Liver (tissue), 9 donors: Measurements from ENCODE around the gene PDLIM5. TPM values are rescaled to one million over a fixed set of nuclear protein-coding genes. Genes with fewer than 3 reads are reported as not detected.

Experiments
- DNase-seq: peaks from one replicate; pipeline ENCODE4 v3.0.0-alpha.2; 2017; ENCODE audit warnings: low spot score
- H3K27ac ChIP-seq, 2 donors: one replicate each; pipeline ENCODE4 v1.7.0; 2013; ENCODE audit warnings: inconsistent platforms in 2 of 2, low read length in 2 of 2, control low read depth in 1 of 2, low read depth in 1 of 2, mild to moderate bottlenecking in 1 of 2
- H3K27me3 ChIP-seq, 4 donors: one replicate each; pipeline versions ENCODE4 v1.6.1 to v1.7.0; 2013; ENCODE audit warnings: low read length in 3 of 4, inconsistent platforms in 1 of 4, mild to moderate bottlenecking in 1 of 4, moderate library complexity in 1 of 4; ENCODE audit not compliant: control insufficient read depth in 4 of 4, insufficient read depth in 4 of 4
- H3K36me3 ChIP-seq, 4 donors: one replicate each; pipeline versions ENCODE4 v1.6.1 to v1.7.0; 2013; ENCODE audit warnings: low read length in 3 of 4, mild to moderate bottlenecking in 3 of 4, low read depth in 1 of 4, moderate library complexity in 1 of 4; ENCODE audit not compliant: control insufficient read depth in 4 of 4, insufficient read depth in 3 of 4
- H3K4me1 ChIP-seq, 4 donors: one replicate each; pipeline versions ENCODE4 v1.6.1 to v1.7.0; 2013; ENCODE audit warnings: low read length in 3 of 4, mild to moderate bottlenecking in 3 of 4, moderate library complexity in 1 of 4; ENCODE audit not compliant: control insufficient read depth in 4 of 4, insufficient read depth in 4 of 4
- H3K4me3 ChIP-seq, 3 donors: one replicate each; pipeline versions ENCODE4 v1.6.1 to v1.7.0; 2013; ENCODE audit warnings: low read length in 3 of 3, control low read depth in 1 of 3, low read depth in 1 of 3, mild to moderate bottlenecking in 1 of 3
- H3K9ac ChIP-seq, 2 donors: one replicate each; pipeline ENCODE4 v1.7.0; 2013; ENCODE audit warnings: low read length in 2 of 2, mild to moderate bottlenecking in 2 of 2, moderate library complexity in 2 of 2, control low read depth in 1 of 2, low read depth in 1 of 2
- H3K9me3 ChIP-seq, 4 donors: one replicate each; pipeline versions ENCODE4 v1.6.1 to v1.7.0; 2013; ENCODE audit warnings: low read length in 3 of 4; ENCODE audit not compliant: control insufficient read depth in 4 of 4
- ATF3 ChIP-seq: IDR thresholded peaks from 2 replicates; pipeline ENCODE4 v1.6.1; 2016; ENCODE audit warnings: antibody characterized with exemption
- EGR1 ChIP-seq, 2 donors: IDR thresholded peaks; 2 replicates each; pipeline ENCODE4 v1.6.1; 2016 to 2018; ENCODE audit warnings: antibody characterized with exemption in 2 of 2, low read depth in 2 of 2
- FOXA1 ChIP-seq: IDR thresholded peaks from 2 replicates; pipeline ENCODE4 v1.6.1; 2016; ENCODE audit warnings: antibody characterized with exemption
- FOXA2 ChIP-seq: IDR thresholded peaks from 2 replicates; pipeline ENCODE4 v1.6.1; 2016; ENCODE audit warnings: antibody characterized with exemption
- GABPA ChIP-seq, 2 donors: IDR thresholded peaks in 1 of 2; conservative IDR thresholded peaks in 1 of 2; 2 replicates each; pipeline ENCODE4 v1.6.1; 2016; ENCODE audit warnings: antibody characterized with exemption in 2 of 2, mild to moderate bottlenecking in 1 of 2, moderate library complexity in 1 of 2
- HNF4A ChIP-seq, 2 donors: conservative IDR thresholded peaks; 2 replicates each; pipeline ENCODE4 v1.6.1; 2016; ENCODE audit warnings: antibody characterized with exemption in 2 of 2, mild to moderate bottlenecking in 2 of 2
- HNF4G ChIP-seq: IDR thresholded peaks from 2 replicates; pipeline ENCODE4 v1.6.1; 2016; ENCODE audit warnings: antibody characterized with exemption
- JUND ChIP-seq, 2 donors: IDR thresholded peaks; 2 replicates each; pipeline ENCODE4 v1.6.1; 2016; ENCODE audit warnings: antibody characterized with exemption in 2 of 2
- MAX ChIP-seq: IDR thresholded peaks from 2 replicates; pipeline ENCODE4 v1.6.1; 2016; ENCODE audit warnings: antibody characterized with exemption
- NR2F2 ChIP-seq: IDR thresholded peaks from 2 replicates; pipeline ENCODE4 v1.6.1; 2016; ENCODE audit warnings: antibody characterized with exemption
- RAD21 ChIP-seq, 2 donors: IDR thresholded peaks; 2 replicates each; pipeline ENCODE4 v1.6.1; 2016; ENCODE audit warnings: antibody characterized with exemption in 2 of 2, mild to moderate bottlenecking in 2 of 2
- REST ChIP-seq: IDR thresholded peaks from 2 replicates; pipeline ENCODE4 v1.6.1; 2016; ENCODE audit warnings: antibody characterized with exemption, mild to moderate bottlenecking
- RXRA ChIP-seq, 2 donors: IDR thresholded peaks; 2 replicates each; pipeline ENCODE4 v1.6.1; 2017 to 2018; ENCODE audit warnings: antibody characterized with exemption in 2 of 2, mild to moderate bottlenecking in 1 of 2
- SP1 ChIP-seq: IDR thresholded peaks from 2 replicates; pipeline ENCODE4 v1.6.1; 2018; ENCODE audit warnings: antibody characterized with exemption, mild to moderate bottlenecking
- TAF1 ChIP-seq: conservative IDR thresholded peaks from 2 replicates; pipeline ENCODE4 v1.6.1; 2016; ENCODE audit warnings: antibody characterized with exemption, mild to moderate bottlenecking
- YY1 ChIP-seq: IDR thresholded peaks from 2 replicates; pipeline ENCODE4 v1.6.1; 2016; ENCODE audit warnings: antibody characterized with exemption, mild to moderate bottlenecking
- WGBS: extraction: QIAGEN DNeasy Blood & Tissue Kit; methylation state at CpG from one replicate; pipeline ENCODE4 v1.1.7; 2013; 5-methylcytosine and 5-hydroxymethylcytosine counted together
- polyA plus RNA-seq, 2 donors: library from polyadenylated mRNA; stranded (reverse) in 1 of 2; unstranded in 1 of 2; fragments of 200-250 nt in 1 of 2; fragments of >200 nt in 1 of 2; fragmentation: Nextera tagmentation in 1 of 2; extraction: Ambion mirVana in 1 of 2; gene quantifications; one replicate each; pipeline versions ENCODE4 v1.2.1 to v1.2.3, GENCODE V29; 2013 to 2015
- total RNA-seq, 2 donors: library from RNA; depleted of rRNA; stranded (reverse); fragments of >200 nt; gene quantifications; one replicate each; pipeline ENCODE4 v1.2.3, GENCODE V29; 2014
- donor health status: healthy.
- donor health status: healthy.
- donor health status: healthy.
- donor health status: healthy.
- donor health status: healthy.

PDLIM5 gene
- total and polyA plus RNA-seq, 4 donors, result 19.1 to 114 (median 67.8) TPM

- TF ChIP-seq ATF3 (no peak), FOXA1 (no peak), HNF4G (no peak), YY1 (no peak), RXRA (IDR thresholded peaks at IDR 0.05) (no peak), JUND (IDR thresholded peaks at IDR 0.05) (no peak), SP1 (no peak)
- 81% methylated on average over 5 of the region's 5 CpGs for WGBS
- no peak for DNase-seq
- Histone ChIP-seq H3K36me3 (no peaks in the 10 kb centered on the region), H3K4me1 (peaks cover 0 to 50% (median 17%) of the 10 kb centered on the region in 4 donors), H3K9ac (no peak overlapping the region), H3K4me3 (no peak overlapping the region), H3K27ac (no peak overlapping the region), H3K27me3 (no peaks in the 10 kb centered on the region), H3K9me3 (no peaks in the 10 kb centered on the region)
These were observed 65.3 kb downstream of the PDLIM5 start for GRCh38 chr4:94516999-94517398.

GRCh38 chr4:94517492-94517891, 65.8 kb downstream of the PDLIM5 start:
- Histone ChIP-seq H3K4me3 (no peak overlapping the region), H3K27ac (no peak overlapping the region), H3K9ac (no peak overlapping the region), H3K4me1 (peaks cover 0 to 50% (median 17%) of the 10 kb centered on the region in 4 donors), H3K27me3 (no peaks in the 10 kb centered on the region), H3K9me3 (no peaks in the 10 kb centered on the region), H3K36me3 (no peaks in the 10 kb centered on the region)
- WGBS, result 95% methylated on average over 1 of the region's 1 CpG
- TF ChIP-seq RAD21 (IDR thresholded peaks at IDR 0.05) (no peak), TAF1 (no peak), SP1 (no peak), HNF4G (no peak), ATF3 (no peak), GABPA (IDR thresholded peaks at IDR 0.05 in 1 of 2, conservative IDR thresholded peaks at IDR 0.05 in 1 of 2) (no peak), YY1 (no peak), JUND (IDR thresholded peaks at IDR 0.05) (no peak)
- DNase-seq, result no peak

- no peak overlapping the region for H3K4me3 ChIP-seq
- peaks cover 0 to 4% (median 0%) of the 10 kb centered on the region in 4 donors for H3K36me3 ChIP-seq
- TF ChIP-seq RXRA (IDR thresholded peaks at IDR 0.05), result no peak
- TF ChIP-seq NR2F2, result peak; percentile 36
- no peak for TF ChIP-seq TAF1
- no peak for TF ChIP-seq HNF4A (conservative IDR thresholded peaks at IDR 0.05)
- no peak for TF ChIP-seq MAX
- no peak for TF ChIP-seq REST
- no peak for TF ChIP-seq FOXA2
- no peak for TF ChIP-seq RAD21 (IDR thresholded peaks at IDR 0.05)
- no peak for TF ChIP-seq EGR1 (IDR thresholded peaks at IDR 0.05; ENCODE audit: low read depth in 2 of 2)
- no peaks in the 10 kb centered on the region for H3K27me3 ChIP-seq
- H3K4me1 ChIP-seq, result peaks cover under 1 to 46% (median 14%) of the 10 kb centered on the region in 4 donors
- WGBS, result 51% methylated on average over 5 of the region's 5 CpGs
- no peak for DNase-seq
- no peaks in the 10 kb centered on the region for H3K9me3 ChIP-seq
- no peak overlapping the region for H3K9ac ChIP-seq
- H3K27ac ChIP-seq, result no peak overlapping the region
These were observed 67.3 kb downstream of the PDLIM5 start for GRCh38 chr4:94519019-94519418.
